Measurements from ENCODE around the gene SCFD2.

- TF ChIP-seq REST (IDR thresholded peaks at IDR 0.05; ENCODE audit: insufficient read depth in 1 of 2, low read depth in 2 of 2, low read length in 2 of 2) (no peak), TAF1 (IDR thresholded peaks at IDR 0.05; ENCODE audit: borderline replicate concordance, insufficient read depth, low read length) (no peak), POLR2AphosphoS5 (IDR thresholded peaks at IDR 0.05; ENCODE audit: low read depth, low read length) (no peak), SIN3A (IDR thresholded peaks at IDR 0.05; ENCODE audit: borderline replicate concordance, insufficient read depth, low read length) (no peak), FOXP2 (optimal IDR thresholded peaks at IDR 0.05; ENCODE audit: borderline replicate concordance, extremely low read depth, extremely low read length, insufficient read depth) (no peak)
These were observed 228.4 kb downstream of the SCFD2 start for GRCh38 chr4:53137468-53137867.

Measured in PFSK-1 (cell line).